Measurements from ENCODE around the gene SNRNP25.

SNRNP25 gene

DNA sequence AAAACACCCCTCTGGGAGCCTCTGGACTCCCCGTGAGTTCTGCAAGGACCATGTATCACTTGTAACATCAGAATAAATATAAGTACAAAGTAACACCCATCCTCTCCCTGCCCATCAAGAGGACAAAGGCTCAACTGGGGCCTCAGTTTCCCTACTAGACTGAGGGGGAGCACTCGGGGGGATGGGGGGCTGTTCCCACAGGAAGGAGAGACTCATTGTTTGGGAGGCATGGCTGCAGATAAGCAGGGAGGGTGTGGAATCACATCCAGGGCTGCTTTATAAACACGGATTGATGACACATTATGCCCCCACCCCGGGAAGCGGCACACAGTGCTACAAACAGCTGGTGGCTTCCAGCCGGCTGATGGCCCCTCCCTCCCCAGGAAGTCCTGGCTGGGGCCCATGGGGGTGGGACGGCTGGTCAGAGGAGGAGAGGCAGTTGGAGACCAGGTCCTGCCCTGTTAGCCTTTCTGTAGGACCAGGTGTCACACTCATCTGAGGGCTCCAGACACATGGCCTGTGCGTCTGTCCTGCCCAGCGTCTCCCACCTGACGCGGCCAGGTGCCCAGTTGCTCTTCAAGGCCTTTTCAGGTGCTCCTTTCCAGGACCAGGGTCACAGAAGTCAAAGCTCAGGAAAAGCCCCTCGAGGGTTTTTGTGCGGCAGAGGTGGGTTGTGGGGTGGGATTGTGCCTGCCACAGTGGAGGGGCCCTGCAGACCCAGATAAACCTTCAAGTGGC lies 23.1 kb downstream of the SNRNP25 start:
- TF ChIP-seq FOXP2 (optimal IDR thresholded peaks at IDR 0.05; ENCODE audit: borderline replicate concordance, extremely low read depth, extremely low read length, insufficient read depth), result no peak
- no peak; the same call in 1 of the 2 replicates for TF ChIP-seq POLR2AphosphoS5 (IDR thresholded peaks at IDR 0.05; ENCODE audit: low read depth, low read length)
- no peak for TF ChIP-seq REST (IDR thresholded peaks at IDR 0.05; ENCODE audit: insufficient read depth in 1 of 2, low read depth in 2 of 2, low read length in 2 of 2)
- TF ChIP-seq TAF1 (IDR thresholded peaks at IDR 0.05; ENCODE audit: borderline replicate concordance, insufficient read depth, low read length), result no peak
- TF ChIP-seq SIN3A (IDR thresholded peaks at IDR 0.05; ENCODE audit: borderline replicate concordance, insufficient read depth, low read length), result no peak

- TF ChIP-seq POLR2AphosphoS5 (IDR thresholded peaks at IDR 0.05; ENCODE audit: low read depth, low read length) (no peak; the same call in 1 of the 2 replicates), FOXP2 (optimal IDR thresholded peaks at IDR 0.05; ENCODE audit: borderline replicate concordance, extremely low read depth, extremely low read length, insufficient read depth) (no peak), TAF1 (IDR thresholded peaks at IDR 0.05; ENCODE audit: borderline replicate concordance, insufficient read depth, low read length) (no peak), REST (IDR thresholded peaks at IDR 0.05; ENCODE audit: insufficient read depth in 1 of 2, low read depth in 2 of 2, low read length in 2 of 2) (no peak), SIN3A (IDR thresholded peaks at IDR 0.05; ENCODE audit: borderline replicate concordance, insufficient read depth, low read length) (no peak)
Observed at GRCh38 chr16:77273-77806, 23.7 kb downstream of the SNRNP25 start.

DNA sequence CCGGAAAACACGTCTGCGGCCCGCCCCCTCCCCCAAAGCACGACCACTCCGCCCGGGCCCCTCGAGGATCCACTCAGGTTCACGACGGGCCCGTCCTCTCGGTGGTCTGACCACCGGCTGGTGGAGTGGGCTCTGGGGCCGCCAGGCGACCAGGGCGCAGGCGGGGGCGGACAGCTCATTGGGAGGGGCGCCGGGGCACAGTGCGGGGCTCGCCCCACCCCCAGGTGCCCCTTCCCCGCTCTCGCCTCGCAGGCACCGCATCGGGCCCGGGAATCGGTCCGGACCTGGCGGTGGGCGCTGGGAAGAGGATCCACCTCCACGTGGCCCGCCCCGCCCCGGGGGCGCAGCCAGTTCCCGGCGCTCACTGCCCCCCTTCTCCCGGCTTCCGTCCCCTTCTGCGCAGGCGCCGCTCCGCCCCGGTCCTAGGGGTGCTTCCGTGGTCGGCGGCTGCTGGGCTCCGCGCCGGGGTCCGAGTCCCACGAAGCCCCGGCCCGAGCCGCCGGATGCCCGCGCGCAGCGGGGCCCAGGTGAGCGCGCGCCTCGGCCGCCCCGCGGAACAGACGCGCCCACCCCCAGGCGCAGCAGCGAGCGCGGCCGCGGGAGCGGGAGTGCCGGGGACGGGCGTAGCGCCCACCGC lies 24.3 kb downstream of the SNRNP25 start, which contains the start of gene MPG:
Gene MPG, plus strand, starts transcription at position 419 of the 637 bp plus-strand sequence. Its CDS starts 85 bp downstream, at position 504.
- TF ChIP-seq SIN3A (IDR thresholded peaks at IDR 0.05; ENCODE audit: borderline replicate concordance, insufficient read depth, low read length) (no peak), POLR2AphosphoS5 (IDR thresholded peaks at IDR 0.05; ENCODE audit: low read depth, low read length) (no peak; the same call in none of the 2 replicates), REST (IDR thresholded peaks at IDR 0.05; ENCODE audit: insufficient read depth in 1 of 2, low read depth in 2 of 2, low read length in 2 of 2) (no peak), TAF1 (IDR thresholded peaks at IDR 0.05; ENCODE audit: borderline replicate concordance, insufficient read depth, low read length) (no peak), FOXP2 (optimal IDR thresholded peaks at IDR 0.05; ENCODE audit: borderline replicate concordance, extremely low read depth, extremely low read length, insufficient read depth) (no peak)

- TF ChIP-seq TAF1 (IDR thresholded peaks at IDR 0.05; ENCODE audit: borderline replicate concordance, insufficient read depth, low read length), result no peak
- peak; percentile 33 for TF ChIP-seq POLR2AphosphoS5 (IDR thresholded peaks at IDR 0.05; ENCODE audit: low read depth, low read length)
- no peak for TF ChIP-seq SIN3A (IDR thresholded peaks at IDR 0.05; ENCODE audit: borderline replicate concordance, insufficient read depth, low read length)
- no peak for TF ChIP-seq FOXP2 (optimal IDR thresholded peaks at IDR 0.05; ENCODE audit: borderline replicate concordance, extremely low read depth, extremely low read length, insufficient read depth)
- TF ChIP-seq REST (IDR thresholded peaks at IDR 0.05; ENCODE audit: insufficient read depth in 1 of 2, low read depth in 2 of 2, low read length in 2 of 2), result no peak
Observed at GRCh38 chr16:78444-79150, 25.0 kb downstream of the SNRNP25 start.
